Tibial nerve (tissue), 4 donors: ENCODE results near the gene CD5L. TPM values are rescaled to one million over a fixed set of nuclear protein-coding genes. Genes with fewer than 3 reads are reported as not detected.

Source experiments
- DNase-seq, 2 donors: peaks; one replicate each; pipeline ENCODE4 v3.0.0-alpha.2; 2019; ENCODE audit warnings: low spot score in 2 of 2
- H3K27ac ChIP-seq, 4 donors: fragments of 200-600 bp; sonication (generic) in 3 of 4; one replicate each; pipeline ENCODE4 v1.5.1; 2017 to 2019; ENCODE audit warnings: mild to moderate bottlenecking in 1 of 4
- H3K27me3 ChIP-seq, 2 donors: fragments of 200-600 bp; sonication (generic) in 1 of 2; one replicate each; pipeline versions ENCODE4 v1.5.1 to v1.6.0; 2017 to 2019
- H3K36me3 ChIP-seq, 3 donors: fragments of 200-600 bp; sonication (generic); one replicate each; pipeline ENCODE4 v1.5.1; 2018 to 2019
- H3K4me1 ChIP-seq, 4 donors: fragments of 200-600 bp; sonication (generic) in 3 of 4; one replicate each; pipeline ENCODE4 v1.5.1; 2017 to 2019
- H3K4me3 ChIP-seq, 4 donors: fragments of 200-600 bp; sonication (generic) in 3 of 4; one replicate each; pipeline ENCODE4 v1.5.1; 2017 to 2019; ENCODE audit warnings: mild to moderate bottlenecking in 1 of 4, moderate library complexity in 1 of 4
- H3K9me3 ChIP-seq, 4 donors: fragments of 200-600 bp; sonication (generic) in 3 of 4; one replicate each; pipeline ENCODE4 v1.5.1; 2017 to 2019
- EP300 ChIP-seq, 2 donors: sonication (generic); formaldehyde crosslinking; IDR thresholded peaks; one replicate each; pipeline ENCODE4 v1.6.1; 2017; ENCODE audit warnings: antibody characterized with exemption in 2 of 2, mild to moderate bottlenecking in 1 of 2
- POLR2A ChIP-seq, 2 donors: fragments of 450-650 bp; IDR thresholded peaks; one replicate each; pipeline ENCODE4 v1.6.1; 2017; ENCODE audit warnings: antibody characterized with exemption in 2 of 2, mild to moderate bottlenecking in 2 of 2, moderate library complexity in 2 of 2
- WGBS, 2 donors: methylation state at CpG; one replicate each; pipeline ENCODE4 v1.1.5; 2018; 5-methylcytosine and 5-hydroxymethylcytosine counted together
- total RNA-seq, 4 donors: library from RNA; depleted of rRNA; stranded (reverse); fragments of >200 nt; gene quantifications; one replicate each; pipeline ENCODE4 v1.1.0, GENCODE V29; 2016
- TF ChIP-seq, protein P1 (sequence below), 5 experiments: fragments of 200-600 bp in 3 of 5; fragments of 450-650 bp in 2 of 5; sonication (generic) in 3 of 5; IDR thresholded peaks; one replicate each; pipeline ENCODE4 v1.5.1; 2016 to 2019; ENCODE audit warnings: antibody characterized with exemption in 5 of 5, mild to moderate bottlenecking in 3 of 5, moderate library complexity in 2 of 5

The CD5L gene
- total RNA-seq, 4 donors from 2014 or later, result not detected

DNA sequence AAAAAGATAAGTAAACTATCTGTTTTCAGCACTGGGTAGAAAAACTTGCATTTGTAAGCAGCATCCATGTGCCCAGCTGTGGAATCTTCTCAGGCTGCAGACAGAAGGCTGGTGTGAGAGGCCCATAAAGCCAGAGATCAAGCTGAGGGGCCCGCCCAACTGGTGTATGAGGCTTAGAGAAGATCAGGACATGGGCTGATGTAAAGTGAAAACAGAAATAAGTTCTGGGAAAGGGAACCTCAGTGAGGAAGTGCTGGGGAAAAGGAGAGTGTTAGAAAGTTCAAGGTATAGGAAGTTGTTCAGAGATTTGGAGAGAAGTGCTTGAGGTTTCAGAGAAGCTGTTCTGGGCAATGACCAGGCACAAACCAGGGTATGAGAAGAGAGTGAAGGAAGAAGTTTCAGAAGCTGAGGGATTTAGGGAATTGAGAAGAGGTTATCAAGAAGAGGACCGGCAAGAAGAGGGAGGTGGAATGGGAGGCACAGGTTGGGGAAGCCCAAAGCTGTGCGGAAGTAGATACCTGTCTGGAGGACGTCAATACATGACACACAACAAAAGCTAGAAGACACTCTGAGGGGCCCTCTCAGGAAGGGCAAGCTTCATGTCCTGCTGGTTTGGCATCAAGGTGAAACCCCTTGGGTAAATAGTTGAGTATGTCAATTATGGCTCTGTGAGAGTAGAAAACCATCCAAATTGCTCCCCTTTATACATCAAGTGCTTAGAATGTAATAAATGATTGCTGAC lies 2.7 kb upstream of the CD5L start:
- Histone ChIP-seq H3K4me3 (no peak overlapping the region), H3K27ac (no peak overlapping the region), H3K9me3 (no peaks in the 10 kb centered on the region), H3K27me3 (no peaks in the 10 kb centered on the region), H3K36me3 (no peaks in the 10 kb centered on the region), H3K4me1 (no peaks in the 10 kb centered on the region)
- no peak for DNase-seq
- 74 to 83% methylated on average over 4 of the region's 4 CpGs for WGBS, 2 donors
- no peak for TF ChIP-seq EP300 (IDR thresholded peaks at IDR 0.05)
- no peak for TF ChIP-seq POLR2A (IDR thresholded peaks at IDR 0.05)
- TF ChIP-seq, protein P1, sequence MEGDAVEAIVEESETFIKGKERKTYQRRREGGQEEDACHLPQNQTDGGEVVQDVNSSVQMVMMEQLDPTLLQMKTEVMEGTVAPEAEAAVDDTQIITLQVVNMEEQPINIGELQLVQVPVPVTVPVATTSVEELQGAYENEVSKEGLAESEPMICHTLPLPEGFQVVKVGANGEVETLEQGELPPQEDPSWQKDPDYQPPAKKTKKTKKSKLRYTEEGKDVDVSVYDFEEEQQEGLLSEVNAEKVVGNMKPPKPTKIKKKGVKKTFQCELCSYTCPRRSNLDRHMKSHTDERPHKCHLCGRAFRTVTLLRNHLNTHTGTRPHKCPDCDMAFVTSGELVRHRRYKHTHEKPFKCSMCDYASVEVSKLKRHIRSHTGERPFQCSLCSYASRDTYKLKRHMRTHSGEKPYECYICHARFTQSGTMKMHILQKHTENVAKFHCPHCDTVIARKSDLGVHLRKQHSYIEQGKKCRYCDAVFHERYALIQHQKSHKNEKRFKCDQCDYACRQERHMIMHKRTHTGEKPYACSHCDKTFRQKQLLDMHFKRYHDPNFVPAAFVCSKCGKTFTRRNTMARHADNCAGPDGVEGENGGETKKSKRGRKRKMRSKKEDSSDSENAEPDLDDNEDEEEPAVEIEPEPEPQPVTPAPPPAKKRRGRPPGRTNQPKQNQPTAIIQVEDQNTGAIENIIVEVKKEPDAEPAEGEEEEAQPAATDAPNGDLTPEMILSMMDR (IDR thresholded peaks at IDR 0.05), result no peak

DNA sequence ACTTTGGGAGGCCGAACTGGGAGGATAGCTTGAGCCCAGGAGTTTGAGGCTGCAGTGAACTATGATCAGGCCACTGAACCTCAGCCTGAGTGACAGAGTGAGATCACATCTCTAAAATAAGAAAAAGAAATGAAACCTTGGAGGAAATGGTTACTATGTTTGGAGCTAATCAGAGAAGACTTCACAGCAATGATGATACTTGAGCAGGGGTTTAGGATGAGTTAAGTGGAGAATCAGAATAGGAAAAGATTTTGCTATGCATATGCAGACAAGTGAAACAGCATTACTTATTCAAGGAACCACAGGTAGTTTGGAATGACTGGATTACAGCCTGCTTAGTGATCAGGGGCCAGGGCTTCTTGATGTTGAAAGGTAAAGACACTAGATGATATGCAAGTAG lies 1.3 kb upstream of the CD5L start:
- no peaks in the 10 kb centered on the region for H3K9me3 ChIP-seq
- H3K27ac ChIP-seq, result no peak overlapping the region
- no peak for DNase-seq
- no peaks in the 10 kb centered on the region for H3K4me1 ChIP-seq
- H3K4me3 ChIP-seq, result no peak overlapping the region
- no peaks in the 10 kb centered on the region for H3K27me3 ChIP-seq
- WGBS, 2 donors, result 70 to 90% methylated on average over 1 of the region's 1 CpG
- no peak for TF ChIP-seq POLR2A (IDR thresholded peaks at IDR 0.05)
- no peak for TF ChIP-seq EP300 (IDR thresholded peaks at IDR 0.05)
- TF ChIP-seq, protein P1 (IDR thresholded peaks at IDR 0.05), result no peak
- H3K36me3 ChIP-seq, result no peaks in the 10 kb centered on the region

- TF ChIP-seq, protein P1 (IDR thresholded peaks at IDR 0.05), result no peak
- no peak for TF ChIP-seq POLR2A (IDR thresholded peaks at IDR 0.05)
- no peak for TF ChIP-seq EP300 (IDR thresholded peaks at IDR 0.05)
- Histone ChIP-seq H3K27me3 (no peaks in the 10 kb centered on the region), H3K9me3 (no peaks in the 10 kb centered on the region), H3K4me3 (no peak overlapping the region), H3K4me1 (no peaks in the 10 kb centered on the region), H3K36me3 (no peaks in the 10 kb centered on the region), H3K27ac (no peak overlapping the region)
- no peak for DNase-seq
Observed at GRCh38 chr1:157838966-157839365, 2.6 kb downstream of the CD5L start.

DNA sequence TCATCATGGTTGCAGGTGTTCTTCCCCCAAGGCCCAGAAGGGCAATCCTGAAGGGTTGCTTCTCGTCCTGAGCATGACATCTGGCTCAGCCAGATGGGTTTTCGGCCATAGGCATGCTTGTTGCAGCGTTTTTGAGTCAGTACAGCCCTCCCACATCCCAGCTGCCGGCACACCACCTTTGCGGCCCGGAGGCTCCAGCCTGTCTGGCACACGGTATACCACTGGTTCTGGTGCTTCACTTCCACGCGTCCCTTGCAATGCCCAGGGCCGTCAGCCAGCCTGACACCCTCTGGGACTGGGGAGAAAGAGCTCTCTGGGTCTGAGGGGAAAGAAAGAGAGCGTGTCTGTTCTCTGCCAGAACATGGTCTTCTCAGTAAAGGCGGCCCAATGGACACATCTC lies 7.2 kb downstream of the CD5L start:
- 82% methylated on average over 12 of the region's 12 CpGs for WGBS, 2 donors
- no peak overlapping the region for H3K4me3 ChIP-seq
- TF ChIP-seq, protein P1 (IDR thresholded peaks at IDR 0.05), result no peak
- TF ChIP-seq EP300 (IDR thresholded peaks at IDR 0.05), result no peak
- no peak for TF ChIP-seq POLR2A (IDR thresholded peaks at IDR 0.05)

GRCh38 chr1:157833145-157833544 lies 8.5 kb downstream of the CD5L start:
- no peaks in the 10 kb centered on the region for H3K4me1 ChIP-seq
- no peaks in the 10 kb centered on the region for H3K9me3 ChIP-seq
- no peak for TF ChIP-seq EP300 (IDR thresholded peaks at IDR 0.05)
- TF ChIP-seq, protein P1 (IDR thresholded peaks at IDR 0.05), result no peak
- TF ChIP-seq POLR2A (IDR thresholded peaks at IDR 0.05), result no peak
- WGBS, 2 donors, result 86 to 90% methylated on average over 6 of the region's 6 CpGs
- no peaks in the 10 kb centered on the region for H3K27me3 ChIP-seq
- H3K27ac ChIP-seq, result no peak overlapping the region
- H3K36me3 ChIP-seq, result no peaks in the 10 kb centered on the region
- no peak for DNase-seq
- H3K4me3 ChIP-seq, result no peak overlapping the region

More for the DNA sequence above, 7.2 kb downstream of the CD5L start:
- no peaks in the 10 kb centered on the region for H3K27me3 ChIP-seq
- H3K4me1 ChIP-seq, result no peaks in the 10 kb centered on the region
- no peak for DNase-seq
- H3K9me3 ChIP-seq, result no peaks in the 10 kb centered on the region
- H3K27ac ChIP-seq, result no peak overlapping the region
- H3K36me3 ChIP-seq, result no peaks in the 10 kb centered on the region
